ENCODE measurements around the gene HLA-DQA1. TPM values are rescaled to one million over a fixed set of nuclear protein-coding genes. Genes with fewer than 3 reads are reported as not detected.
A peak's percentile ranks its signal among the peaks of the same experiment; 100 is the strongest.
"Not testable (repeated sequence)": the region's sequence is repeated elsewhere in the genome, so short reads cannot be mapped to it uniquely, and the experiment has no call there.

HLA-DQA1 gene
- total RNA-seq, 1 experiment from 2014 or later: 0.40 TPM

DNA sequence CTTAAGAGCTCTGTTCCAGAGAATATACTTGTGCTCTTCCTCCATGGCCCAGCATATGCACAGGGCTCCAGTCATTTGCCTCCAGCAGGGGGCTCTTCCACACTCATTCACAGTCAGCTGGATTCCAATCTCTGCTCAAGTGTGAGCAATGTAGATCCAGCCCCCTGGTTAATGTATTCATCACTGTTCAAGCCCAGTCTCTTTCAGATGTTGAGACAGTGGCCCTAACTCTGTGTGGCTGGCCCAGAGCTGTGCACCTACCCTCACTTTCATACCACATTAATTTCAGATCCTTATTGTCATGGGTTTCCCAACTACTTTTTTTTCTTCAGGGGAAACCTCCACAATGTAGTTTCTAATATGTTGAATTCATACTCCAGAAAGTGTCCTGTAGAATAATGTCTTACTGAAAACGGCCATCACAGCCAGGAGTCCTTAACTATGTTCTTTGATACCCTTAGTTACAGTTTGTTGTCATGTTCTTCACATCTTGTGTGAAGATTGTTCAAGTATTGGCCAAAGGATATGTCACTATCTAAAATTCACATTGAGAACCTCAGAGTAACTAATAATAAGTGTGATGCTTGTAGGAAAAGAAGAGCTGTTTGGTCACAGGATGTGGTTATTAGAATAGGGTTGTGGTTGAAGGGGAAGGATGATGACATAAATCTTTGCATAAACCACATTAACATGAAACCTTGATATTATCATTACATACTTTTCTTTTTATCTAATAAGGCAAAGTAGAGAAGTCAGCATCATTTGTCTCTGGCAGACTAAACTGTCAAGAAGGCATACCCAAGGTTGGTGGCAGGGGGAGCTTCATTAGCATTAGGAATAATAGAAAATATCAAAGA lies 14.4 kb upstream of the HLA-DQA1 start:
- DNase-seq (ENCODE audit: low read depth): peak; percentile 77

DNA sequence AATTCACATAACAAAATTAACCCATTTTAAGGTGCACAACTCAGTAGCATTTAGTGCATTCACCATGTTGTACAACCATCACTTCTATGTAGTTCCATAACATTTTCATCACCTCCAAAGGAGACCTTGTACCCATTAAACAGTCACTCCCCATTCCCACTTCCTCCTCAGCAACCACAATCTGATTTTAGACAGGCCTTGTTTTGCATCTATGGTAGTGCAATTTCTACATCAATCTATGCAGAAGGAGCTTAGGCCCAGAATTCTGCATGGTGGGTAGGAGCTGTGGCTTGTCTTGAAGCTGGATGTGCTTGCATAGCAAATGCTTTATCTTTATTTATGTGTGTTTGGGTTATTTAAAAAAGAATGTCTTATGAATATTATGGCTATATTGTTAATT lies 13.5 kb upstream of the HLA-DQA1 start:
- DNase-seq (ENCODE audit: low read depth): peak; percentile 16

DNA sequence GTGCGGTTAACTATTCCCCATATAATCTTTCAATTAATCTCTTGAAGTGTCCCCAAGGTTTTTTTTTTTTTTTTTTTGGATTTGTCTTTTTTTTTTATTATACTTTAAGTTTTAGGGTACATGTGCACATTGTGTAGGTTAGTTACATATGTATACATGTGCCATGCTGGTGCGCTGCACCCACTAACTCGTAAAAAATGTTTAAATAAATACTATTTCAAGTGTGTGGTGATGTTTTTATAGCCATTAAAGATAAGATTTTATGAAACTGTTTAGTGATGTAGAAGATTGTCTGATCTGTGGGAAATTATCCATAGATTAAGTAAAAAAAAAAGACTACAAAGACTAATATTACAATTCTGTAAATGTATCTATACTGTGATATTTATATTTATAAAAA lies 12.6 kb upstream of the HLA-DQA1 start:
- no peak for DNase-seq (ENCODE audit: low read depth)

DNA sequence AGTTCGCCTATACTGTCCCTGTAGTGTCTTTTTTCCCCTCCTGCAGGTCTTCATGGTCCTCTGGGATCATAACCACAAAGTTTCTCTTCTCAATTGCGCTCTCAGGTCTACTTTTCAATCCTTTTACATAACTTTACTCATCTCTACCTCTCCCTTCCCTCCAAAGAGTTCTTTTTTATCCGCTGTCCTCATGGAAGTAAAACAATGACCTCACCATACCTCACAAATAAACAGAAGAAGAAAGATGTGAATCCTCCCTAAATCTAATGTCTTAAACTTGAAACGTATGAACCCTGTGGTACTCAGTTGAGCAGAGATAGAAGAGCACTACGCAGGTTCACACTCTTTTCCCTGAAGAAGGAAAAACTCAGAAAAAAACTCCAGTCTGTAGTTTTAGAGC lies 12.1 kb upstream of the HLA-DQA1 start:
- no peak for DNase-seq (ENCODE audit: low read depth)

DNA sequence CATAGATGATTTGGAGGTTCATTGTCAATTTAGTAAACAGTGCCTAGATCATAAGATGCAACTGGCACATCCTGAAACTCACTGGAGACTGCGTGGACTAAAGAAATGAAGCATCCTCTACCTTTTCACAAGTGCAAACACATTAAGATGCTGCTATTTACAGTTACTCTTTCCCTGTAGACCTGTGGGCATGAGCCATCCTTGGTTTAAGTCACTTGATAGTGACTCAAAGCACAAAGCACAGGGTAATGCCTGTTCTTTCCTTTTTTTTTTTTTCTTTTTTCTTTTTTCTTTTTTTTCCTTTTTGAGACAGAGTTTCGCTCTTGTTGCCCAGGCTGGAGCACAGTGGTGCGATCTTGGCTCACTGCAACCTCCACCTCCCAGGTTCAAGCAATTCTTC lies 10.0 kb upstream of the HLA-DQA1 start:
- no peak for DNase-seq (ENCODE audit: low read depth)

DNA sequence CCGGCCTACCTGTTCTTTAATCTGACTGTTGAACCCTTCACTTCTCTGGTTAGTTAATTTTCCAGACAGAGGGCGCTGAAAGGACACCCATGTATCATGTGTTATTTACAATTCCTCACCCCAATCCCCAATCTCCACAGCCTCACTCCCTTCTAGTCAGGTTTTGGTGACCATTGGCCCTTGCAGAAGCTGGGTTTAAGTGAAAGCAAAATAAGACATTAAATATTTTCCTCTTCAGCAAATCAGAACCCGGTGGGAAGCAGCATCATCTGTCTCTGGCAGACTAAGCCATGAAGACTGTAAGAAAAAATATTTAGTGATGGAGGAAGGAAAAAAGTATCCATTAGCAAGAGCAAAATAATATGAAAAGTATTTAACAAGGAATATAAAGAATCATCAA lies 9.4 kb upstream of the HLA-DQA1 start:
- peak; percentile 34 for DNase-seq (ENCODE audit: low read depth)

DNA sequence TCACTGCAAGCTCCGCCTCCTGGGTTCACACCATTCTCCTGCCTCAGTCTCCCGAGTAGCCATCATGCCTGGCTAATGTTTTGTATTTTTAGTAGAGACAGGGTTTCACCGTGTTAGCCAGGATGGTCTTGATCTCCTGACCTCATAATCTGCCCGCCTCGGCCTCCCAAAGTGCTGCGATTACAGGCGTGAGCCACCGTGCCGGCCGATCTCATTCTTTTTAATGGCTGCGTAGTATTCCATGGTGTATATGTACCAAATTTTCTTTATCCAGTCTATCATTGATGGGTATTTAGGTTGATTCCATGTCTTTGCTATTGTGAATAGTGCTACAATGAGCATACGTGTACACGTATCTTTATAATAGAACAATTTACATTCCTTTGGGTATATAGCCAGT lies 7.4 kb upstream of the HLA-DQA1 start:
- DNase-seq (ENCODE audit: low read depth): not testable (repeated sequence)

DNA sequence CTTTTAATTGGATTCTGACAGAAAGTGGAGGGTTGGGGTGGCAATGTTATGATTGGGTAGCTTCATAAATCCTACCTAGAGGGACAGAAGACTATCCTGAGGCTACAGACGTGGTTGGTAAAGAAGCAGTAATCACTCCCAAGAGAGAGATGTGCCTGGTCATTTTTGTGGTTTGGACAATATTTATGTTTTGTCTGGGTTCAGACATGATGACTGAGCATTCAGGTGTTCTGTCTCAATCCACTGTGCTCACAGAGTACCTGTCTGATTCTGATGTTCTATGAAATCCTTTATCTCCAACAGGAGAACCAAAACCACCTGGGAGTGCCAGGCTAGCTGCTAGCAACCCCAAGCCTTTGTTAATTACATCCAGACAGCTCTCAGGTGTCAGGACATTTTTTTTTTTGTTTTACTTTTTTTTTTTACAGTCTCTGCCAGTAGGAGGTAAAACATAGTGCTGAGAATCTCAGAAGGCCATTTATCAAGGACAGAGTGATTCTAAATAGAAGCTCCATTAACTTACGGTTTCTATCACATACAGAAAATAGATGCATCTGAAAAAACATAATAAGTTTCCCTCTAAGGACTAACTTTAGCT lies 1.6 kb upstream of the HLA-DQA1 start:
- peak; percentile 50 for DNase-seq (ENCODE audit: low read depth)

DNA sequence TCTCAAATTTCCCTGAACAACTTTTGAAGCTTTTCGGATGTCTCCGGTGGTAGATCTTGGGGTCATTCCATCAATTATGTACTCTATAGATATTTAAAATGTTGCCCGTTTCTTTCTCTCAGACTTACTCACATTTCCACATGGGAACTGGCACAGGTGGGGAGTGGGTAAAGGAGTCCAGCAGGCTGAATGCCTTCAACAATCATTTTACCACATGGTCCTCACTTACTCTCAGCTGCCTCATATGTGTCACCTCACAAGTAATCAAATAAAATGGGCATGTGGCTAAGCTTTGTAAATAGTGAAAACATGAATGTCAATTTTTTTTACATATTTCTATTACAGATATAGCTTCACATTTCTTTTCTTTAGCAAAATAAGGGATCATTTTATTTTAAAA lies 677 bp downstream of the HLA-DQA1 start:
- no peak for DNase-seq (ENCODE audit: low read depth)

DNA sequence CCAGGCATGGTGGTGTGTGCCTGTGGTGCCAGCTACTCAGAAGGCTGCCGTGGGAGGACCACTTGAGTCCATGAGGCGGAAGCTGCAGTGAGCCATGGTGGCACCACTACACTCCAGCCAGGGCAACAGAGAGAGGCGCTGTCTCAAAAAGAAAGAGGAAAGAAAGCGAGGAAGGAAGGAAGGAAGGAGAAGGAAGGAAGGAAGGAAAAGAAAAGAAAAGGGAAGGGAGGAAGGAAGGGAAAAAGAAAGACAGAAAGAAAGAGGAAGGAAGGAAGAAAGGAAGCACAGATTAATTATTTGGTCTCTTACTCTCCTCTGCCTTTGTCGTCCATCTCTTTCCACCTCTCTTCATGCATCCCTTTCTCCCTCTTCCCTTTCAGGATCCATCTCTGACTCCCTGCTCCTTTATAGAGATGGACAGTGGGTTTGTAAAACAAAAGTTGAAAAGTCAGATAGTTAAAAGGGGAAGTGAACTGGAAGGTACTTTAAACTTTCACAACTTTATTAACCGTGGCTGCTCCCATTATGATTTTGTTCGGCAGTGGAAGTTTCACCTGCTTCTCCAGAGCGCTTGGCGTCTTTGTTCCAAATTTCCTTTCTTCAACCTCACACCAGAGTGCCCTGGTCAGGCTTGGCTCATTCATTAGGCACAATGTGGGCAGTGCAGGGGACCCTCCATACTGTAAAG lies 1.5 kb downstream of the HLA-DQA1 start:
- no peak for DNase-seq (ENCODE audit: low read depth)

DNA sequence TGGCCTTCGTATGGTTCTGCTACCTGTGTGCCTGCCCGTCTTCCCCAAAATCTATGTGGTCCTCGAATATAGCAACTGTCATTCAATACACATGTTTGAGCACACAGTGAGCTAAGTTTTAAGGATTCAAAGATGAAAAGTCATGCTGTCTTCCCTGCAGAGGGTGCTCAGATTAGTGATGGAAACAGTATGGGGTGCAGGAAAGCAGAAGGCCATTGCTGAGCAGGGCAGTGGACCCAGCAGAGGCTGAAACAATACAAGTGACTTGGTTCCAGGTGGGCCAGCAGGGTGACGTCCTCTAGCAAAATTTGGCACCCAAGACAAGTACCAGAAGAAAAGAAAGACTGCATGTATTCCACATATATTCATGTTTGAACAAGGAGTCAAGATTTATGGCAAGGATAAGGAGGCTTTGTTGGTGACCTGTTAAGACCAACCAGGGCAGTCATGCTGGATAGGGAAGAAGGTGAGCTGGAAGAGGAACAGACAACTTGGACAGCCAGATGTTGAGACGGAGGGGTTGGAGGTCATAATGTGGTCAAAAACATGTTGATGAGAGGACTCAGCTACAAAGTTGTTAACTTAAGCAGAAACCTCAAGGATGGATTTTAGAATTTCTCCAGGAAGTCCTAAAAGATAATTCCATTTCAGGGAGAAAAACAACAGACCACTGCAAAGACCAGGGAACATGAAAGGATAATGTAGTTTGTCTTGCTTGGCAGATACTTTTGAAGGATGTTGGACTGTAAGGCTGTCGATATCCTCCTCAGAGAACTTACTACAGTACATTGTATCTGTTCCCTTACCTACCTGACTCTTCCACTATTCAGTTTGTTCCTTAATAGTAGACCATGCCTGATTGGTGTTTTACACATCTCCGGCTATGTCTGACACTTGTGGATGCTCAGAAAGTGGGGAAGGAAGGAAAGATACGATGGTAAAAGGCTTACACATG lies 2.5 kb downstream of the HLA-DQA1 start:
- no peak for DNase-seq (ENCODE audit: low read depth)

DNA sequence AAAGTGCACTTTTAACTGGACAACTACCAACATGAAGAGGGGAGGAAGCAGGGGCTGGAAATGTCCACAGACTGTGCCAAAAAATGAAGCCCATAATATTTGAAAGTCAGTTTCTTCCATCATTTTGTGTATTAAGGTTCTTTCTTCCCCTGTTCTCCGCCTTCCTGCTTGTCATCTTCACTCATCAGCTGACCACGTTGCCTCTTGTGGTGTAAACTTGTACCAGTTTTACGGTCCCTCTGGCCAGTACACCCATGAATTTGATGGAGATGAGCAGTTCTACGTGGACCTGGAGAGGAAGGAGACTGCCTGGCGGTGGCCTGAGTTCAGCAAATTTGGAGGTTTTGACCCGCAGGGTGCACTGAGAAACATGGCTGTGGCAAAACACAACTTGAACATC lies 3.9 kb downstream of the HLA-DQA1 start:
- DNase-seq (ENCODE audit: low read depth): no peak

DNA sequence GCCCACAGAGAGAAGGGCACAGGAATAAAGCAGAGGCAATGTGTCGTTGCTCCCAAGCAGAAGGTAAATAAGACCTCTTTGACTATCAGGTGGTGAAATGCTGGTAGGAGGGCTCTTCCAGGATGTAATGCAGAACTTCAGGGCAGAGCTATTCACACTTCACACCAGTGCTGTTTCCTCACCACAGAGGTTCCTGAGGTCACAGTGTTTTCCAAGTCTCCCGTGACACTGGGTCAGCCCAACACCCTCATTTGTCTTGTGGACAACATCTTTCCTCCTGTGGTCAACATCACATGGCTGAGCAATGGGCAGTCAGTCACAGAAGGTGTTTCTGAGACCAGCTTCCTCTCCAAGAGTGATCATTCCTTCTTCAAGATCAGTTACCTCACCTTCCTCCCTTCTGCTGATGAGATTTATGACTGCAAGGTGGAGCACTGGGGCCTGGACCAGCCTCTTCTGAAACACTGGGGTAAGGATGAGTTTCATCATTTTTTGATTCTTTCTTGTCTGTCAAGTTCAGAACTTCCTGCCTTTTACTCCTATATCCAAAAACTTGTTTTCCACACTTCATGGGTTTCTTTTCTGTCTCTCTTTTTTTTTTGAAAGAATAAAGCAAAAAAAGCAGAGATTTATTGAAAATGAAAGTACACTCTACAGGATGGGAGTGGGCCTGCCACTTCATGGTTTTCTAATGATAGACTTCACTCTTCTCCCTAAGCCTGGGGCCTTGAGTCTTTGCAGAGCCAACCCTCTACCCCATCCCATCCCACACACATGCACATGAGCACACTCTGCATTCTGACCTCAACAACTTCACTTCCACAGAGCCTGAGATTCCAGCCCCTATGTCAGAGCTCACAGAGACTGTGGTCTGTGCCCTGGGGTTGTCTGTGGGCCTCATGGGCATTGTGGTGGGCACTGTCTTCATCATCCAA lies 4.8 kb downstream of the HLA-DQA1 start:
- not testable (repeated sequence) for DNase-seq (ENCODE audit: low read depth)

DNA sequence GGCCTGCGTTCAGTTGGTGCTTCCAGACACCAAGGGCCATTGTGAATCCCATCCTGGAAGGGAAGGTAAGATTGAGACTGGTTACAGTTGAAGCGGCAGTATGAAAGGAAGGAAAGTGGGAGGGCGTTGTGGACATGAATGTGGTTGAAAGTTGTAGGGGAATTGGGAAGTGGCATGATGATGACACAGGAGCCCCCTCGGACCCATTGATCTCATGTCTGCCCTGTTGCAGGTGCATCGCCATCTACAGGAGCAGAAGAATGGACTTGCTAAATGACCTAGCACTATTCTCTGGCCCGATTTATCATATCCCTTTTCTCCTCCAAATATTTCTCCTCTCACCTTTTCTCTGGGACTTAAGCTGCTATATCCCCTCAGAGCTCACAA lies 5.5 kb downstream of the HLA-DQA1 start:
- no peak for DNase-seq (ENCODE audit: low read depth)

DNA sequence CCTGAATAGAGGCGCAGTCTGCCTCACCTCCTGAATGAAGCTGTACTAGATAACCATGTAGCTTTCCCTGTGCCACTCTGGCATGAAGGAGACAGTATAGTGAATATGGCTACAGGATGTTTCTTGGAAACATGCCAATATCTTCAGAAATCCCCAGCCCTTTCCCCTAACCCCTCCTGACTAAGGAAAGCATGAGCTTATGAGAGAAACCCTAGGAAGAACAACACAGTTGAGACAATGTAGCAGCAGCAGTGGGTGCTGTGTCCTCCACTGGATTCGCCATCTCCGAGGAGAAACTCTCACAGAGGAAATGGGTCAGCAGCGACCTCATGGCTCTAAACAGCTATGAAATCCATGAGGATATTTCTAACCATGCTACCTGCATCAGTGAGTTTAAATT lies 6.7 kb downstream of the HLA-DQA1 start:
- no peak for DNase-seq (ENCODE audit: low read depth)

DNA sequence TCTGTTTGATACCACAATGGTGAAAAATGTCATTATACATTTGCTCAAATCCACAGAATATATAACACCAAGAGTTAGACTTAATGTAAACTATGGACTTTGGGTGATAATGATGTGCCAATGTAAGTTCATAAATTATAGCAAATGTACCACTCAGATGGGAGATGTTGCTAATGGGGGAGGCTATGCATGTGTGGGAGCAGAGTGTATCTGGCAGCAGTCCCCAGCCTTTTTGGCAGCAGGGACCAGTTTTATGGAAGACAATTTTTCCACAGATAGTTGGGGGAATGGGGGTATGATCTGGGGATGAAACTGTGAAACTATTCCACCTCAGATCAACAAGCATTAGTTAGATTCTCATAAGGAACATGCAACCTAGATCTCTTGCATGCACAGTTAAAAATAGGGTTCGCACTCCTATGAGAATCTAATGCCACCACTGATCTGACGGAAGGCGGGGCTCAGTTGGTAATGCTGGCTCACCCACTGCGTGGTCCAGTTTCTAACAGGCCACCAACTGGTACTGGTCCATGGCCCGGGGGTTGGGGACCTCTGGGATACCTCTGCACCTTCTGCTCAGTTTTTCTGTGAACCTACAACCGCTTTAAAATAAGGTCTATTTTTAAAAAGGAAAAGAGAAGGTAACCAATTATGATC lies 8.0 kb downstream of the HLA-DQA1 start:
- no peak for DNase-seq (ENCODE audit: low read depth)

DNA sequence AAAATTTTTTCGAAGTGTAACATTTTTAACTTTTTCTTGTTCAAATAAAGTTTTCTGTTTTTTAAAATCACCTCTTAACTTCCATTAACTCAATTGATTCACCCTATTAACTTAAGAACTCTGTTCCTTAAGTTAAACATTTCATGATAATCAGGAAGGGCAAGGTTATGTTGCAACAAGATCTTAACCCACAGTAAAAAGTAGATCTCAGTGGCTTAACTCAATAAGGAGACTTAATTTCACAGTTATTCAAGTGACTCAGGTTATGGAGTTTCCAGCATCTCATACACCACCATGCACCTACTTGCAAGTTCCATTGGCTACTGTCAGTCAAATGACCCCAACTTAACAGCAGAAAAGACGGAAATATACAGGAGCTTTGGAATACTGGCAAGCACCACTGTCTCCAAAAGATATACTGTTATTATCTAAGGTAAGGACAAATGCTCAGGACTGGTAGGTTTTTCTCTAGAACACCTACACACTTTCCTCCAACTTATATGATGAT lies 18.1 kb downstream of the HLA-DQA1 start:
- no peak for DNase-seq (ENCODE audit: low read depth)

DNA sequence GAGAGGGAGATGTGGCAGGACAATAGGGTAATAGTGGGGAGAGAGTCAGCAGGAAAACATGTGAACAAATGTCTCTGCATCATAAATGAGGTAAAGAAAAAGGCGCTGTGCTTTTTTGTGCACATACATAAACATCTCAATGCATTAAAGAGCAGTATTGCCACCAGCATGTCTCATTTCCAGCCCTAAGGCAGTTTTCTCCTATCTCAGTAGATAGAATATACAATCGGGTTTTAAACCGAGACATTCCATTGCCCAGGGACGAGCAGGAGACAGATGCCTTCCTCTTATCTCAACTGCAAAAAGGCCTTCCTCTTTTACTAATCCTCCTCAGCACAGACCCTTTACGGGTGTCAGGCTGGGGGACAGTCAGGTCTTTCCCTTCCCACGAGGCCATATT lies 20.1 kb downstream of the HLA-DQA1 start:
- DNase-seq (ENCODE audit: low read depth): not testable (repeated sequence)

DNA sequence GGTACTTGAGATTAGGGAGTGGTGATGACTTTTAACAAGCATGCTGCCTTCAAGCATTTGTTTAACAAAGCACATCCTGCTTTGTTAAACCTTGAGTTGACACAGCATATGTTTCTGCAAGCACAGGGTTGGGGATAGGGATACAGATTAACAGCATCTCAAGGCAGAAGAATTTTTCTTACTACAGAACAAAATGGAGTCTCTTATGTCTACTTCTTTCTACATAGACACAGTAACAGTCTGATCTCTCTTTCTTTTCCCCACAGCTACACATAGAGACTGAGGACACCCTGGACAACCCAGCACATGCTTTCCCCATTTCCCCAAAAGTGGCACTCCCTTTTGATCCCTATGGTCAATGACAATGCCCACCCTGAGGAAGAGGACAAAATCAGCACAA lies 20.6 kb downstream of the HLA-DQA1 start:
- not testable (repeated sequence) for DNase-seq (ENCODE audit: low read depth)

All from Daoy (cell line).